HG03103 (cell line): ENCODE measurements around the gene SGIP1.
"Not testable (repeated sequence)": the region's sequence is repeated elsewhere in the genome, so short reads cannot be mapped to it uniquely, and the experiment has no call there.

Experiments
- ATAC-seq: cut with Tn5 transposase; IDR thresholded peaks from one replicate; pipeline ENCODE4 v1.9.1; 2021; ENCODE audit warnings: low read depth; ENCODE audit not compliant: unreplicated experiment

SGIP1 gene

DNA sequence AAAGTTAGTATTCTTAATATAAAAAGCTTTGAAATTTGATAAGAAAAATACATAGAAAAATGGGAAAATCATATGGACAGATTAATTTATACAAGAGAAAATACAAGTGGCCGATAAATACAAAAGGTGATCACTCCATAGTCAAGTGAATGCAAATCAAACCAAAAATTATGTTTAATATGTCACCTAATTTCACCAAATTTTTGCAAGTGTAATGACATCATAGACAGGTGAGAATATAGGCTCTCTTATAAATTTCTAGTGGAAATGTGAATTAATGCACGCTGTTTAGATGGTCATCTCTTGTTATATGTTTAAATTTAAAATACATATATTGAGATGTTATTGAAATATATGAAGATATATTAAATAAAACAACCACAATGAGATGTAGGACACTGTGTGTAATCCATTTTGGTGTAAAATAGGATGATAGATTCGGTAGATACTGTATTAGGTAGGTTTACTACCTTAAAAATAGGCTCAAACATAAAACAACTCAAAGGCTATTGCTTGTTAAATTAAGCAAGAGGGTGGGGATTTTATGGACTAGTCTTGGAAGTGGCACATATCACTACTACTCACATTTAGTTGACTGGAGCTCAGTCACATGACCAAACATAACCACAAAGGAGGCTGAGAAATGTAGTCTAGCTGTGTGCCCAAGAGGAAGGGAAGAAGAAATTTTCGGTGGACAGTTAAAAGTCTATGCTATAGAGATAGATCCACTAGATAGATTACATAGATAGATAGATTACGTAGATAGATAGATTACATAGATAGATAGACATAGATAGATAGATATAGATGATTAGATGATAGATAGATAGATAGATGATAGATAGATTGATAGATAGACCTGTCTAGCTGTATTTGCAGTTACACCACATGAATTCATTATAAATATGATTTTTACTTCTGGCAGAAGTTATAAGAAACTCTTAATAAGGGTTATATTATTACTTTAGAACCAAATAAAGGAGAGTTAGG, 258.0 kb downstream of the SGIP1 start:
- no peak for ATAC-seq

DNA sequence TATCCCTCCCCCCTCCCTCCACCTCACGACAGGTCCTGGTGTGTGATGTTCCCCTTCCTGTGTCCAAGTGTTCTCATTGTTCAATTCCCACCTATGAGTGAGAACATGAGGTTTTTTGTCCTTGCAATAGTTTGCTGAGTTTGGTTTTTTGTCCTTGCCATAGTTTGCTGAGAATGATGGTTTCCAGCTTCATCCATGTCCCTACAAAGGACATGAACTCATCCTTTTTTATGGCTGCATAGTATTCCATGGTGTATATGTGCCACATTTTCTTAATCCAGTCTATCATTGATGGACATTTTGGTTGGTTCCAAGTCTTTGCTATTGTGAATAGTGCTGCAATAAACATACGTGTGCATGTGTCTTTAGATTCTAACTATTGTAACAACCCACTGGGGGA, 261.9 kb downstream of the SGIP1 start:
- not testable (repeated sequence) for ATAC-seq
